Lung microvascular endothelial cell (primary cell): ENCODE results near the gene ADAM17. TPM values are rescaled to one million over a fixed set of nuclear protein-coding genes. Genes with fewer than 3 reads are reported as not detected.

Experiments
- DNase-seq, 2 donors: peaks; one replicate each; pipeline versions ENCODE4 v3.0.0 to v3.0.0-alpha.2; 2010; ENCODE audit warnings: low read depth in 2 of 2
- total RNA-seq: library from RNA; depleted of rRNA; stranded (reverse); fragments of >200 nt; gene quantifications from 2 replicates; pipeline ENCODE4 v1.2.1, GENCODE V29; 2014

ADAM17 gene
- total RNA-seq, 1 donor from 2014 or later, result 40.7 TPM

GRCh38 chr2:9473308-9473984, 82.2 kb downstream of the ADAM17 start:
- peak in 1 of 2 donors; percentile 35 for DNase-seq

DNA sequence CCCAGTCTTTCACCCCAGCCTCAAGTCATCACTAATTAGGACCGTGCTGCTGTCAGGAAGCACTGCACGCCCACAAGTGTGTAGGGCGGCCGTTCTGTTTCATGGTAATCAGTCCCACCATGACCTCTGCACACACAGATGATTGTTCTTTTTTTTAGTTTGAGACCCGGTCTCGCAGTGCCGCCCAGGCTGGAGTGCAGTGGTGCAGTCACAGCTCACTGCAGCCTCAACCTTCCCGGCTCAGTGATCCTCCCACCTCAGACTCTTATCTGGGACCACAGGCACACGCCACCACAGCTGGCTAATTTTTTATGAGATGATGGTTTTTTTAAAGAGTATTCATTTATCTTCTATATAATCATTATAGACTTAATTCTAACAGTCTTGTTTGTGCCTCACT, 83.1 kb downstream of the ADAM17 start:
- no peak for DNase-seq

GRCh38 chr2:9471206-9471605, 84.4 kb downstream of the ADAM17 start:
- no peak for DNase-seq

- DNase-seq, result no peak
These were observed 87.9 kb downstream of the ADAM17 start for GRCh38 chr2:9467687-9468086.

DNA sequence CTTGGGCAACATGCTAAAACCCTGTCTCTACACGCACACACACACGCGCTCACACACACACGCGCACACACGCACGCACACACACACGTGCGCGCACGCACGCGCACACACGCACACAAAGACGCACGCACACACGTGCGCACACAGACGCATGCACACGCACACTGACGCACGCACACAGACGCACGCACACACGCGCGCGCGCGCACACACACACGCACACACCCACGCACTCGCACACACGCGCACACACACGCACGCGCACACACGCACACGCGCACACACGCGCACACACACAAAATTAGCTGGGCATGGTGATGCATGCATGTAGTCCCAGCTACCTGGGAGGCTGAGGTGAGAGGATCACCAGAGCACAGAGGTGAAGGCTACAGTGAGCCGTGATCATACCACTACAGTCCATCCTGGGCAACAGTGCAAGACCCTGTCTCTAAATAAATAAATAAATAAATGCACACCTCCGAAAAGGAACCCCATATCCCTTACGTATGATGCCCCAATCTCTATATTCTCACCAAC, 89.4 kb downstream of the ADAM17 start:
- DNase-seq, result no peak

DNA sequence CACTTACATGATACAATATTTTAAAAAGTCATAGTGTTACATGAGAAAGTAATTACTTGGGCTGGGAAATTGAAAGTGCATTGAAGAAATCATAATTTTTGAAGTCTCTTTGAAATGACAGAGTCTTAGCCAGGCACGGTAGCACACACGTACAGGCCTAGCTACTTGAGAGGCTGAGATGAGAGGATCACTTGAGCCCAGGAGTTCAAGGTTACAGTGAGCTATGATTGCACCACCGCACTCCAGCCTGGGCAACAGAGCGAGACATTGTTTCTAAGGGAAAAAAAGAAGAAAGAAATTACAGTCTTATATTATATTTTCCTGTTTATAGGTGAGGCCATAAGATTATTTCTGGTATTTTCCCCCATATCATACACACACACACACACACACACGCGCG, 90.5 kb downstream of the ADAM17 start:
- no peak for DNase-seq

GRCh38 chr2:9463698-9464034, 92.0 kb downstream of the ADAM17 start:
- peak in 1 of 2 donors; percentile 15 for DNase-seq

DNA sequence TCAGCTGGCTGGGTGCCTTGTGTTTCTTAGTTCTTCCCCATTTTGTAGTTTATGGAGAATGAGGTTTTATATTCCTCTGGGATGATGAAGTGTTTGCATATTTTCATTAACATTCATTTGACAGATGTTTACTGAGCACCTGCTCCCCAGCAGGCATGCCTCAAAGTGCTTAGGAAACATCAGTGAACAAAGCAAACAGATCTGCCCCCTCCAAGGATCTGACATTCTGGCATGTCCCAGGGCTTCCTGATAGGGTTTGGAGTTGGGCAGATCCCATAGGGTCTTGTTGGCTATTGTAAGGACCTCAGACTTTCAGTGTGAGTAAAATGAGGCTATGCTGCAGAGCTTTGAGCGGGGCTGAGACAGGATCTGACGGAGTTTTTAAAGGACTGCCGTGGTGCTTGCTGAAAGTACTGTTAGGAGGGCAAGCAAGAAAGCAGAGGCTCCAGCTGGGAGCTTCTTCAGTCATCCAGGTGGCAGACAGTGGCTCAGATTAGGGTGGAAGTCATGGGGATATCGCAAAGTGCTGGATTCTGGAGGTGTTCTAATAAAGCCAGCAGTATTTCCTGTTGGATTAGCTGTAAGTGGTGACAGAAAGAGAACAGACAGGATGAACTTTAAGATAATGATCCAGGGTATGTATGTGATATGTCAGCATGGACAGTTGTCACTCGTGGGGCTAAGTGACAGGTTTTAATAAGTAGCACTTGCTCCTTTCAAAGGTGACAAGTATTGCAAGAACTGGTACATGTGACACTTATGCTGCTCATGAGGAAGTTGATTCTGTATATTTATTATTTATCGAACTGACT, 92.5 kb downstream of the ADAM17 start:
- DNase-seq, result no peak

DNA sequence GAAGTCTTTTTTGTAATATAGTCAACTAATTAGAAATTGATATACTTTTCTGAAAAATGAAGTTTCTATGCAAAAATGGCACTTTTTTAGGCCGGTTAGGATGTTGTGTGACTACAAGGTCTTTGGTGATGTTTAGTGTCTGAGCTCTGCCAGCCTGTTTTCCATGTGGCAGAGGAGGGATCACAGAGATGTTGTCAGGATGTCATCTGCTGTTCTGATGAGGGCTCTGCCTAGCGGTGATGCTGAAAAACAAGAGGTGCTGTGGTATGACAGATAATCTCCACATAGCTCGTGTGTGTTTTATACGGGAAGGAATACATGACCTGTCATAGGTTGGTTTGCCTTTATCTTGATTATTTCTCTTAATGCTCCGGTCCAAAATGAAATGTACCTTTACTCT, 93.3 kb downstream of the ADAM17 start:
- DNase-seq, result no peak

DNA sequence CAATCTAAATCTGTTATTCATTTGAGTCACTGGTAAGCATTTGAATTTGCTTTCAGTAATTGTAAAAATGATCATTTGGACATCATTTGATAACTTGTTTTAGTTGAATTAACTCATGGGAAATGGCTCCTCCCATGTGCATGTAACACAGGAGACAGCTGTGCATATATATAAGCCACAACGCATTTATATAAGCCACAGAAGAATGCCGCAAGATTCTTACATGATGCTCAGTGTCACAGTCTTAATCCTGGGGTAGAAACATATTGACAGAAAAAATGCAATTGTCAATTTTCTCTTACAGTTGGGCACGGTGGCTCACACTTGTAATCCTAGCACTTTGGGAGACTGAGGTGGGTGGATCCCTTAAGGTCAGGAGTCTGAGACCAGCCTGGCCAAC, 94.6 kb downstream of the ADAM17 start:
- no peak for DNase-seq

DNA sequence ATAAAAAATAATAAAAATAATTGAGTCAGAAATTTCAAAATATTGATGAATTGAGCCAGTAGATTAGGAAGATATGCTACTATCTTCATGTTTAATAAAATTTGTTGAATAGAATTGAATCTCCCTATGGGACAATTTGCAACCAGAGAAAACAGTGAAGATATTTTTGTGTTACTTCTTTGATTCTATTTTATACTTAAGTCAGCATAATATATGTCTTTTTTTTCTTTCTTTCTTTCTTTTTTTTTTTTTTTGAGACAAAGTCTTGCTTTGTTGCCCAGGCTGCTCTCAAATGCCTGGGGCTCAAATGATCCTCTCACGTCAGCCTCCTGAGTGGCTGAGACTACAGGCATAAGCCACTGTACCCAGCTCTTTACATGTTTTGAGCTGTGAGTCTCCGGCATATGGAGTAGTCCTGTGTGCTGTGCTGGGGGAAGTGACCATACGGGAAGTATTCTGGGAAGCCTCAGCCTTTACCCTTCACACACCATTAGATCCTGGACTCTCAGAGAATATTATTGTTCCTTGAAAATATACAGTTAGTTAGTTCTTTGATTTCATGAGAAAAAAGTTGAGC, 95.1 kb downstream of the ADAM17 start:
- DNase-seq, result no peak

DNA sequence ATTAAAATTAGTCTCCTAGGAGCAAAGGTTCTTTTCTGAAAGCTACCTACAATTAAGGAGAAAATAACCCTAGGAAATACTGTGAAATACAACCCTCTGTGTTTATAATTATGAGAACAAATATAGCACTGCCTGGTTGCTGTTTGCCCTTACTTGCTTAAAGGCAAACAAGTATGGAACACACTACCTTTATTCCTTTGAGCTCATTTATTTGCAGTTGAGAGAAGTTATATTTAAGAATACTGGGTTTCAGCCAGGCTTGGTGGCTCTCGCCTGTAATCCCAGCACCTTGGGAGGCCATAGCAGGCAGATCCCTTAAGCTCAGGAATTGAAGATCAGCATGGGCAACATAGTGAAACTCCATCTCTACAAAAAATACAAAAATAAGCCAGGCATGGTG, 104.4 kb downstream of the ADAM17 start:
- no peak for DNase-seq

GRCh38 chr2:9445089-9445488, 110.5 kb downstream of the ADAM17 start:
- DNase-seq, result no peak

DNA sequence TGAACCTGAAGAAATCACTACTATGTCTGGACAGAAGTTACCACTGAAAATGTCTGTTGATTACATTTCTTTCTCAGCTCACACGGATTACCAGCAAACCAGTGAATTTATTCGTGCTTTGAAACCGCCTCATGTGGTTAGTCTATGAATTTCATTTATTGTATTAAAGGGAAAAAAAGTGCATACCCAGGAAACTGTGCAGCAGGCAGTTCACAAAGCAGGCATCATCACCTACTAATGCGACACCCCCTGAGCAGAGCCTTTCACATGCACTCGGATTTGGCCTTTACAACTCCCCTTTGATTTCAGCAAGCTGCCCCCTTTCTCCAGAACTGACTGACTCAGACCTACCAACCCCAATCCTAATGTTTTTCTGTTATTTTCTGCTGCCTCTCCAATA, 112.1 kb downstream of the ADAM17 start:
- no peak for DNase-seq

DNA sequence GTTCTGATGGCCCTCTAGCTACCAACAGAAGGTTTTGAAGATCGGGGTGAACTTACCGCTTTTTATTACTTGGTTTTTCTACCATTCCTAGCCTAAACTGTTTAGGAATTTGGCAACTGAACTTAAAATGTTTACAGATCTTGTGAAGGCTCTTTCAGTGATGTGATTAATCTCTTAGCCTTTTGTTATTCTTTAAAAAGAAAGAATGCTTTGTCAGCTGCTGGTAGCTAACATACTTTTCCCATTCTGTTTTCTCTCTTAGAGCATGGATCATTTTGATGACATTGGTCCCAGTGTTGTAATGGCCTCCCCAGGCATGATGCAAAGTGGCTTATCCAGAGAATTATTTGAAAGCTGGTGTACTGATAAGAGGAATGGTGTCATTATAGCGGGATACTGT, 114.1 kb downstream of the ADAM17 start:
- DNase-seq, result no peak

DNA sequence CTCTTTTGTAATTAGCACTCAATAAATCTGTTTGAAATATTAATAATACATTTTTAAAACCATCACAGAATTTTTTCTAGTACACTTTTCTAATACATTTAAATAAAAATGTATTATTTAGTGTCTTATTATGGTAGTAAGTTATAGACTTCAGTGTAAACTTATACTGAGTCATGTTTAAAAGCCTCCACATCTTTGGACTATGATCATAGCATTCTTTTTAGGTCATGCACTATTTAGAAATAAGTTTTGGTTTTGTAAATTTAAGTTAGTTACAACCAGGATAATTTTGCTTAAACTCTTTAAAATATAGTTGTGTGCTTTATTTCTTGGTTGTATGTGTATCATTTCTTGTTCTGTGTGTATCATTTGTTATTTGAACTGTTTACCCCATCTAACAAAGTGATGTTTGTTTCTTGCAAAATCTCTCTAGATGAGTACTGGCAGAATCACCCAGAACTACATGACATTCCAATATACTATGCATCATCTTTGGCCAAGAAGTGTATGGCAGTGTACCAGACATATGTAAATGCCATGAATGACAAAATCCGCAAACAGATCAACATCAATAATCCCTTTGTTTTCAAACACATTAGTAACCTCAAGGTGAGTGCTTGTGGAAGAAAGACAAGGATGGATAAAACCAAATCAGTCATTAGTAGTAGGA, 115.4 kb downstream of the ADAM17 start:
- DNase-seq, result no peak

DNA sequence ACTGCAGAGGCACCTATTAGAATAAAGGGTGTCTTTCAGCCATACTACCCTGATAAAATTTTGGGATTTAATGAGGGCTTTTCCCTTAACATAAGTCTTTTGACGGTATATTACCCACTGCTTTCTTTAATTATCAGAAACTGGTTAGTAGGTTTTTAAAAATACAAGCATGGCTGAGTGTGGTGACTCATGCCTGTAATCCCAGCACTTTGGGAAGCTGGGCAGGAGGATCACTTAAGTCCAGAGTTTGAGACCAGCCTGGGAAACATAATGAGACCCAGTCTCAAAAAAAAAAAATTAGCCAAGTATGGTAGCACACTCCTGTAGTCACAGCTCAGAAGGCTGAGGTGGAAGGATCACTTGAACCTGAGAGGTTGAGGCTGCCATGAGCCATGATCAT, 116.1 kb downstream of the ADAM17 start:
- no peak for DNase-seq

Other genes with a start within 250 kb of the ADAM17 start
- 25.6 and 31.6 TPM in 2 replicates for gene ITGB1BP1, start 132.3 kb downstream of the ADAM17 start, total RNA-seq
- gene CPSF3, start 132.2 kb downstream of the ADAM17 start, total RNA-seq, result 22.0 and 27.9 TPM in 2 replicates
- 28.2 and 34.4 TPM in 2 replicates for gene IAH1, start 81.3 kb downstream of the ADAM17 start, total RNA-seq
- 152 and 217 TPM in 2 replicates for gene YWHAQ, start 75.2 kb upstream of the ADAM17 start, total RNA-seq